Loucy (cell line): Measurements from ENCODE around the gene GNAT2.

Source experiments
- H2AFZ ChIP-seq: fragments of 200-600 bp; sonication (generic); 2 replicates; pipeline ENCODE4 v1.6.0; 2016; ENCODE audit warnings: antibody characterized with exemption, mild to moderate bottlenecking, low read length, moderate library complexity
- H3F3A ChIP-seq: fragments of 200-600 bp; 2 replicates; pipeline ENCODE4 v1.6.0; 2016; ENCODE audit warnings: antibody characterized with exemption, low read depth, mild to moderate bottlenecking
- H3K27me3 ChIP-seq: fragments of 200-600 bp; sonication (generic); 2 replicates; pipeline ENCODE4 v1.6.1; 2014; ENCODE audit warnings: low read length, mild to moderate bottlenecking; ENCODE audit not compliant: insufficient read depth, poor library complexity, severe bottlenecking
- H3K36me3 ChIP-seq: fragments of 200-600 bp; sonication (generic); 2 replicates; pipeline ENCODE4 v1.6.1; 2016; ENCODE audit warnings: low read length; ENCODE audit not compliant: insufficient read depth
- H3K4me1 ChIP-seq: fragments of 200-600 bp; sonication (generic); 2 replicates; pipeline ENCODE4 v1.5.1; 2014; ENCODE audit warnings: low read length, mild to moderate bottlenecking; ENCODE audit not compliant: insufficient read depth, poor library complexity, severe bottlenecking
- H3K4me2 ChIP-seq: fragments of 200-600 bp; sonication (generic); 2 replicates; pipeline ENCODE4 v1.6.0; 2014; ENCODE audit warnings: antibody characterized with exemption, low read length, low read depth, mild to moderate bottlenecking; ENCODE audit not compliant: poor library complexity, severe bottlenecking
- H3K4me3 ChIP-seq: fragments of 200-600 bp; sonication (generic); 2 replicates; pipeline ENCODE4 v1.5.1; 2014; ENCODE audit warnings: low read length, mild to moderate bottlenecking, mixed read lengths; ENCODE audit not compliant: poor library complexity, severe bottlenecking
- H3K79me2 ChIP-seq: fragments of 200-600 bp; sonication (generic); 2 replicates; pipeline ENCODE4 v1.6.1; 2014; ENCODE audit warnings: low read length; ENCODE audit not compliant: insufficient read depth
- H3K9ac ChIP-seq: fragments of 200-600 bp; sonication (generic); 2 replicates; pipeline ENCODE4 v1.6.0; 2014; ENCODE audit warnings: mild to moderate bottlenecking, low read depth, low read length, moderate library complexity; ENCODE audit not compliant: poor library complexity, severe bottlenecking
- H3K9me2 ChIP-seq: fragments of 200-600 bp; sonication (generic); replicated peaks from 2 replicates; pipeline ENCODE4 v1.6.1; 2016; ENCODE audit warnings: low read depth, low read length, mixed read lengths
- H3K9me3 ChIP-seq: fragments of 200-600 bp; sonication (generic); 2 replicates; pipeline ENCODE4 v1.6.1; 2014; ENCODE audit warnings: mild to moderate bottlenecking, antibody characterized with exemption, low read length, low read depth; ENCODE audit not compliant: insufficient read depth
- H4K20me1 ChIP-seq: fragments of 200-600 bp; sonication (generic); 2 replicates; pipeline ENCODE4 v1.6.0; 2014; ENCODE audit warnings: antibody characterized with exemption, low read length, mild to moderate bottlenecking; ENCODE audit not compliant: insufficient read depth, poor library complexity, severe bottlenecking
- EZH2phosphoT487 ChIP-seq: fragments of 200-600 bp; IDR thresholded peaks from 2 replicates; pipeline ENCODE4 v1.6.1; 2018; ENCODE audit warnings: antibody characterized with exemption, mild to moderate bottlenecking, moderate library complexity, borderline replicate concordance
- TF ChIP-seq, protein P1 (sequence below): fragments of 200-600 bp; sonication (generic); conservative IDR thresholded peaks from 2 replicates; pipeline ENCODE4 v1.5.1; 2014; ENCODE audit warnings: mild to moderate bottlenecking, antibody characterized with exemption, low read length

Gene GNAT2

GRCh38 chr1:109611308-109611990 is 8.0 kb downstream of the GNAT2 start:
- H3K9me3 ChIP-seq: no peaks in the 10 kb centered on the region
- H2AFZ ChIP-seq: no peak overlapping the region
- no peaks in the 10 kb centered on the region for H4K20me1 ChIP-seq
- no peaks in the 10 kb centered on the region for H3K79me2 ChIP-seq
- no peaks in the 10 kb centered on the region for H3K9me2 ChIP-seq
- H3K4me3 ChIP-seq: no peak overlapping the region
- no peaks in the 10 kb centered on the region for H3K36me3 ChIP-seq
- no peaks in the 10 kb centered on the region for H3K27me3 ChIP-seq
- H3K9ac ChIP-seq: no peak overlapping the region
- H3K4me2 ChIP-seq: no peak overlapping the region
- no peak for TF ChIP-seq EZH2phosphoT487
- TF ChIP-seq, protein P1, sequence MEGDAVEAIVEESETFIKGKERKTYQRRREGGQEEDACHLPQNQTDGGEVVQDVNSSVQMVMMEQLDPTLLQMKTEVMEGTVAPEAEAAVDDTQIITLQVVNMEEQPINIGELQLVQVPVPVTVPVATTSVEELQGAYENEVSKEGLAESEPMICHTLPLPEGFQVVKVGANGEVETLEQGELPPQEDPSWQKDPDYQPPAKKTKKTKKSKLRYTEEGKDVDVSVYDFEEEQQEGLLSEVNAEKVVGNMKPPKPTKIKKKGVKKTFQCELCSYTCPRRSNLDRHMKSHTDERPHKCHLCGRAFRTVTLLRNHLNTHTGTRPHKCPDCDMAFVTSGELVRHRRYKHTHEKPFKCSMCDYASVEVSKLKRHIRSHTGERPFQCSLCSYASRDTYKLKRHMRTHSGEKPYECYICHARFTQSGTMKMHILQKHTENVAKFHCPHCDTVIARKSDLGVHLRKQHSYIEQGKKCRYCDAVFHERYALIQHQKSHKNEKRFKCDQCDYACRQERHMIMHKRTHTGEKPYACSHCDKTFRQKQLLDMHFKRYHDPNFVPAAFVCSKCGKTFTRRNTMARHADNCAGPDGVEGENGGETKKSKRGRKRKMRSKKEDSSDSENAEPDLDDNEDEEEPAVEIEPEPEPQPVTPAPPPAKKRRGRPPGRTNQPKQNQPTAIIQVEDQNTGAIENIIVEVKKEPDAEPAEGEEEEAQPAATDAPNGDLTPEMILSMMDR: no peak
- peaks cover 8% of the 10 kb centered on the region for H3K4me1 ChIP-seq
- H3F3A ChIP-seq: no peaks in the 10 kb centered on the region

- H3K9ac ChIP-seq: no peak overlapping the region
- H3K9me3 ChIP-seq: no peaks in the 10 kb centered on the region
- H3K4me1 ChIP-seq: peaks cover 2% of the 10 kb centered on the region
- no peaks in the 10 kb centered on the region for H3K27me3 ChIP-seq
- H2AFZ ChIP-seq: no peak overlapping the region
- H4K20me1 ChIP-seq: no peaks in the 10 kb centered on the region
- H3K4me2 ChIP-seq: no peak overlapping the region
- H3F3A ChIP-seq: no peaks in the 10 kb centered on the region
- H3K9me2 ChIP-seq: no peaks in the 10 kb centered on the region
- TF ChIP-seq, protein P1: no peak
- H3K4me3 ChIP-seq: no peak overlapping the region
- no peaks in the 10 kb centered on the region for H3K79me2 ChIP-seq
- no peaks in the 10 kb centered on the region for H3K36me3 ChIP-seq
Measured at GRCh38 chr1:109610609-109611307, 8.7 kb downstream of the GNAT2 start.

DNA sequence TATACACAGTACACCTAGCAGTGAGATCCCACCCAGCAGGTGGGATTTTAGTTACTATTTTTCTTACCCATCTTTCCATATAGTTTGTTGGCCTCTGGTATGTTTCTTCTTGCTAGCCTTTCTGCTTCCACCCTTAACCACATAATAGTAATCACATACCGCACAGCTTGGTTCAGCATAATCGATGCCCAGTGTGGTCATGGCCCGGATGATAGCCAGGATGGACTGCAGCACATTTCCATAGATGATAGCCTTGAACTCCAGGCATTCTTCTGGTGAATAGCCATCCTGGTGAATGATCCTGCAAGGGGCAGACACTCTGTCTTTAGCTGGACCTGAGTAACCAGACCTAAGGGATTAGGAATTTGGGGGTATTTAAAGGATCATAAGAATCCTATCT is 9.5 kb downstream of the GNAT2 start:
- no peaks in the 10 kb centered on the region for H3K9me2 ChIP-seq
- no peak overlapping the region for H3K4me3 ChIP-seq
- H3F3A ChIP-seq: no peaks in the 10 kb centered on the region
- no peaks in the 10 kb centered on the region for H3K4me1 ChIP-seq
- H3K27me3 ChIP-seq: no peaks in the 10 kb centered on the region
- no peaks in the 10 kb centered on the region for H4K20me1 ChIP-seq
- H3K9me3 ChIP-seq: no peaks in the 10 kb centered on the region
- no peak for TF ChIP-seq EZH2phosphoT487
- TF ChIP-seq, protein P1: no peak
- no peaks in the 10 kb centered on the region for H3K79me2 ChIP-seq
- no peaks in the 10 kb centered on the region for H3K36me3 ChIP-seq
- no peak overlapping the region for H2AFZ ChIP-seq
- H3K4me2 ChIP-seq: no peak overlapping the region
- no peak overlapping the region for H3K9ac ChIP-seq
